GM04504 (cell line): ENCODE data around the gene GRIN1.

Experiments
- DNase-seq: peaks from one replicate; pipeline ENCODE4 v3.0.0-alpha.2; 2012; ENCODE audit warnings: low read depth

The GRIN1 gene

DNA sequence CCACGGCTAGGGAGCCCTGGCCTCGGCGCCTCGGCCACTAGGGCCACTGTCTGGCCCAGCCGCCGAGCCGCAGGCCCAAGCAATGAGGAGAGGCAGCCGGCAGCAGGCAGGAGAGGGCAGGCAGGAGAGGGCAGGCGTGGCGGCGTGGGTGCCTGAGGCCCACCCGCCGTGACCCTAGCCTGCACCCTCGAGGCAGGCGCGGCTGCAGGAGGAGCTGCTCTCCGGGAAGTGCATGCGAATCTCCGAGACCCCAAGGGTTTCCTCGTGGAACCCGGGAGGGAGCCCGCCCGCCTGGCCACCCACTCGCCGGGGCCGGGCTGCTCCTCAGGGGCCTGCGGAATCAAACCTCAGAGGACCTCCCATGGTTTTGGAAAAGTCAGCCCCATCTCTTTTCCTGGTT is 9.3 kb downstream of the GRIN1 start:
- no peak for DNase-seq

DNA sequence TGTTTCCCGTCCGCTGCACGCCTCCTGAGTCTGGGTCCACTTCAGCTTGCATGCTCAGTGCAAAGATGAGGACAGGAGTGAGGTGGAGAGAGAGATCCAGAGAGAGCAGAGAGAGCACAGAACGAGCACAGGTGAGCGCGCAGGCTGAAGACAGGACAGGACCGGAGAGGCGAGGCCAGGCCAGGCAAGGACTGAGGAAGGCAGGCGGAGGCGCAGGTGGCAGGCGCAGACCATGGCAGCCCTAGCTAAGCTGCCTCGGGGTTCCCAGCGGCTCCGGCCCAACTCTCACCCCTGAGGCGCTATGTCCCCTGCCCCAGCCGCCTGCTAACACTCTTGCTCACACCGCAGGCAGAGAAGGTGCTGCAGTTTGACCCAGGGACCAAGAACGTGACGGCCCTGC is 9.7 kb downstream of the GRIN1 start:
- no peak for DNase-seq

DNA sequence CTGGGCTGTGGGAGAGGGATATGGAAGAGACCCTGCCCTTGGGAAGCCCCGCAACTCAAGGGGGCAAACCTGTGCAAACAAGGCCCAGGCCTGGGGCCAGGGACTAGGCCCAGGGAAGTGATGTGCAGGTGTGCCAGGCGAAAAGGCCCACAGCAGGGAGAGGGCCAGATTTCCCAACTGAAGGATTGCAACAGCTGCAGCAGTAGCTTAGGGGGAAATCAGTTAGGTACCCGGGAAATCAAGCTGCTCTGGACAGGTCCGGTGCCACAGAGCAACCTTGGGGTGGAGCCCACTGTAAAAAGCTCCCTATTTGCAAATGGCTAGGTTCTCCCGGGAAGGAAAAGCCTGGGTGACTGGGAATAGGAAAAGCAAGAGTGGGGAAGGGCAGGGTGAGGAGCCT is 10.4 kb downstream of the GRIN1 start:
- no peak for DNase-seq

DNA sequence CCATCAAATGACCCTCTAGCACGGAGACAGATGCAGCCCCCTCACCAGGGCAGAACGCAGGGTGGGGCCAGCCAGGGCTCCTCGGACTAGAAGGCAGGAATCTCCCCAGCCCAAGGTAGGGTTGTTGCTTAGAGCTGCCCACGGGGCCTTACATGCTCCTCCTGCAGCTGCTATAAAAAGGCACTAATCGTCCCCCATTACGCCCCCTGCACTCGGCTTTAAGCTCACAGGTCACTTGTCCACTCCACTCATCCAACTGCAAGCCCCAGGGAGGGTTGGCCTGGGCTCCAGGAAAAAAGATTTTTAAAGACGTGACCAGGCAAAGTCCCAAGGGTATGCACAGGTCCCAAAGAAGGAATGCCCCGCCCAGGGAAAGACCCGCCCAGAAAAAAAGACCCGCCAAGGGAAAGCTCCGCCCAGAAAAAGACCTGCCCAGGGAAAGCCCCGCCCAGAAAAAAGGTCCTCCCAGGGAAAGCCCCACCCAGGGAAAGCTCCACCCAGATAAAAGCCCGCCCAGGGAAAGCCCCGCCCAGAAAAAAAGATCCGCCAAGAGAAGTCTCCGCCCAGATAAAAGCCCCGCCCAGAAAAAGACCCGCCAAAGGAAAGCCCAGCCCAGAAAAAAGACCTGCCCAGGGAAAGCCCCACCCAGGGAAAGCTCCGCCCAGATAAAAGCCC is 11.1 kb downstream of the GRIN1 start:
- no peak for DNase-seq

DNA sequence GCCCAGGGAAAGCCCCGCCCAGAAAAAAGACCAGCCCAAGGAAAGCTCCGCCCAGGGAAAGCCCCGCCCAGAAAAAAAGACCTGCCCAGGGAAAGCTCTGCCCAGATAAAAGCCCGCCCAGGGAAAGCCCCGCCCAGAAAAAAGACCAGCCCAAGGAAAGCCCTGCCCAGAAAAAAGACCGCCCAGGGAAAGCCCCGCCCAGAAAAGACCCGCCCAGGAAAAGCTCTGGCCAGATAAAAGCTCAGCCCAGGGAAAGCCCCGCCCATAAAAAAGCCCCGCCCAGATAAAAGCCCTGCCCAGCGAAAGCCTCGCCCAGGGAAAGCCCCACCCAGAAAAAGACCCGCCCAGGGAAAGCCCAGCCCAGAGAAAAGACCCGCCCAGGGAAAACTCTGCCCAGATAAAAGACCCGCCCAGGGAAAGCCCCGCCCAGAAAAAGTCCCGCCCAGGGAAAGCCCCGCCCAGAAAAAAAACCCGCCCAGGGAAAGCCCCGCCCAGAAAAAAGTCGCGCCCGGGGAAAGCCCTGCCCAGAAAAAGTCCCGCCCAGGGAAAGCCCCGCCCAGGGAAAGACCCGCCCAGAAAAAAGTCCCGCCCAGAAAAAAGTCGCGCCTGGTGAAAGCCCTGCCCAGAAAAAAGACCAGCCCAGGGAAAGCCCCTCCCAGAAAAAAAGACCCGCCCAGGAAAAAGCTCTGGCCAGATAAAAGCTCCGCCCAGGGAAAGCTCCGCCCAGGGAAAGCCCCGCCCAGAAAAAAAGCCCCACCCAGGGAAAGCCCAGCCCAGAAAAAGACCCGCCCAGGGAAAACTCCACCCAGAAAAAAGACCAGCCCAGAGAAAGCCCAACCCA is 11.9 kb downstream of the GRIN1 start:
- DNase-seq: no peak

DNA sequence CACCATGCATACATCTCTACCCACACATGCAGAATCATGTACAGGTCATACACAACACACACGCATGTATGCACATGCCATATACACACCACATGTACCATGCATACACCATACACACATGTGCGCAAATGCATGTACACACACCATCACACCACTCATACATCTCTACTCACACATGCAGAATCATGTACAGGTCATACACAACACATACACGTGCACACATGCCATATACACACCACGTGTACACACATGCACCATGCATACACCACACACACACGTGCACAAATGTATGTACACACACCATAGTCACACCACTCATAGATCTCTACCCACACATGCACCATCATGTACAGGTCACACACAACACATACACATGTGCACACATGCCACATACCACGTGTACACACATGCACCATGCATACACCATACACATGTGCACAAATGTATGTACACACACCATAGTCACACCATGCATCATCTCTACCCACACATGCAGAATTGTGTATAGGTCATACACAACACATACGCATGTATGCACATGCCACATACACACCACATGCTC is 14.0 kb downstream of the GRIN1 start:
- no peak for DNase-seq

GRCh38 chr9:137156567-137157375 is 17.8 kb downstream of the GRIN1 start:
- DNase-seq: no peak

DNA sequence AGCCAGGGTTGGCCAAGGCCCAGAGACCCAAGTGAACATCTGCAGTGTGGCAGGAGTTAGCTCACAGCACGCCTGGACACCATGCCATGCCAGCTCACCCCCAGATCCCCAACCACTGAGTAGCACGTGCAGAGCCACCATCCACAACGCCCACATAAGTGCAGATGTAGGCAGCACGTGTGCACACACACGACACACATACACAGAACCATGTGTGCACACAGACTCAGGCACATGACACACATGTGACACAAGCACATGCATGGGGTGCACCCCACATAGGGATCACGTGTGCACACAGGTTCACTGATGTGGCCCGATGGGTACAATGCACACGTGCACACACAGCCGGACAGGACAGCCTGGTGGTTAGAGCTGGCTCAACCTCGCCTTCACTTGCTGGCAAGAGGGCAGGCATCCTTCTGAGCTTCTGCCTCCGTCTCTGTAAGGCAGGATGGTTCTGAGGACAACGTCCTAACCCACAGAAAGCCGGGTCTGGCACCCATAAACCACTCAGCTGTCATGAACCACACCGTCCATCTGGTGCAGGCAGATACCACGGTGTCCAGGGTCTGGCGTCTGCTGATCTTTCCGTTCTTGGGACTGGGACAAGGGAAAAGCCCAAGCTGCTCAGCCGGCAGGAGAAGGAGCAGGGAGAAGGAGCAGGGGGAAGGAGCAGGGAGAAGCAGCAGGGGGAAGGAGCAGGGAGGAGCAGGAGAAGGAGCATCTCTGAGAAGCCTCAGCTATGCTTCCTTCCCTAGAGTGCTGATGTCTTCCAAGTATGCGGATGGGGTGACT is 18.9 kb downstream of the GRIN1 start:
- DNase-seq: no peak

DNA sequence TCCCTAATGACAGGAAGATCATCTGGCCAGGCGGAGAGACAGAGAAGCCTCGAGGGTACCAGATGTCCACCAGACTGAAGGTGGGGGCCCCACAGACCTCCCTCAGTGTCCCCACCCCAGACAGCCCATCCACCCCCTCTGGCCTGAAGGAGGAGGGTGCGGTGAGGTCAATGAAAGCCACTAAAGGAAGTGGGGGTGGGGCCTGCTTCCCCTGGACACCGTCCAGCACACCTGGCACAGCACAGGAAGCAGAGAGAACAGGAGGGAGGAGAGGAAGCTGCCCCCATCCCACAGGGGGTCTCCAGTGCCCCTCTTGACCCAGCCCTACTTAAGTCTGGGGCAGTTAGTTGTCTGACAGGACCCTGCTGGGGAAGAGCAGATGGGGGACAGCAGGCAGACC is 19.7 kb downstream of the GRIN1 start:
- DNase-seq: no peak

DNA sequence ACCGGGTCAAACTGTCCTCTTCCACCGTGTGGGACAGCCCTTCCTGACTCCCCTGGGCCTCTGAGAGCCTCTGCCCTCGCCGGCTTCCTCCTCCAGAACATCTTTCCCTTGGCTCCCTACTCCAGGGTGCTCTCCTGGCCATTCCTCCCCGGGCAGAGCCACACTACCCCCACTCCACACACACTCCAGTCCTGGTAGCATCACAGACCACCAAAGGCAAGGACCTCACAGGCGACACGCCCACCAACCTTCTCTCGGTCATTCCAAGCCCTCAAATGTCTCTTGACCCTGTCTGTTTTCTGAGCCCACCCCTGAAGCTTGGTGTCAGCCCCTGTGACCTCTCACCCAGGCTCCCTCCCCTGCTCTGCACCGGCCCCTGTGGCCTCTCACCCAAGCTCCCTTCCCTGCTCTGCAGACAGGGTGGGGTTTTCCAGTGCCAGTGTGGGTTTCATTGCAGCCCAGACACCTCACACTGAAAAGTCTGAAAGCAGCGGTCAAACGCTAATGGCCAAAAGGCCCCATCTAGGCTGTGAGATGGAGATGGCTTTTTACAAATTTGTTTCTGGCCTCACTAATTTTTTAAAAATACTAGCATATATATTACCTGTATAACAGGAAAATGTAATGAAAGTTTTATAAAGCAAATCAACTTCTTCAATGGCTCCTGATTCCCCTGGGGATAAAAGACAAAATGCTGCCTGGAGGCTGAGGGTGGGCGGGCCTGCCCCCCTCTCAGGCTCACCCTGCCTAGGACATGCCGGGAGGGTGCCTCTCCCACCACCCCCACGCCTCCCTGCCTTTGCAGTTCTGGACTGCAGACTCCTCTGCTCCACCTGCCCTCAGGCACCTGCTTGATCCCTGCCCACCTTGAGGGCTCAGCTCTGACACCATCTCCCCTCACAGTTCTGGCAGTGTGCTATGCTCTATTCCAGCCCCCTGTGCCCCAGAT is 20.4 kb downstream of the GRIN1 start:
- DNase-seq: no peak

DNA sequence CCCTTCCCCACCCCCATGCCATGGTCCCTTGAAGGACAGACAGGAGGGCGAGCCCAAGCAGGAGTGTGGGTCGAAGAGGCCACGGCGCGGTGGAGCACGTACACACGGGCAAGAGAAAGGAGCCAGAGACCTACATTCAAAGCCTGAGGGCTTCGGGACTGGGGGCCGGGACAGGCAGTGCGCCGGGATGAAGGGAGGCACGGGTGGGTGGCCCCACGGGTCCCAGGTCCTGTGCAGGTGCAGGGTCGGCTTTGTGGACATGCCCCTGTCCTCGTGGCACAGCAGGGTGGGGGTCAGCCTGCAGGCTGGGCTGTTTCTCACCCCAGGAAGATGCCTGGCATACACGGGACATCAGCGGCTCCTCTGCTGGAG is 21.1 kb downstream of the GRIN1 start:
- no peak for DNase-seq

GRCh38 chr9:137160716-137161557 is 22.0 kb downstream of the GRIN1 start:
- DNase-seq: no peak

DNA sequence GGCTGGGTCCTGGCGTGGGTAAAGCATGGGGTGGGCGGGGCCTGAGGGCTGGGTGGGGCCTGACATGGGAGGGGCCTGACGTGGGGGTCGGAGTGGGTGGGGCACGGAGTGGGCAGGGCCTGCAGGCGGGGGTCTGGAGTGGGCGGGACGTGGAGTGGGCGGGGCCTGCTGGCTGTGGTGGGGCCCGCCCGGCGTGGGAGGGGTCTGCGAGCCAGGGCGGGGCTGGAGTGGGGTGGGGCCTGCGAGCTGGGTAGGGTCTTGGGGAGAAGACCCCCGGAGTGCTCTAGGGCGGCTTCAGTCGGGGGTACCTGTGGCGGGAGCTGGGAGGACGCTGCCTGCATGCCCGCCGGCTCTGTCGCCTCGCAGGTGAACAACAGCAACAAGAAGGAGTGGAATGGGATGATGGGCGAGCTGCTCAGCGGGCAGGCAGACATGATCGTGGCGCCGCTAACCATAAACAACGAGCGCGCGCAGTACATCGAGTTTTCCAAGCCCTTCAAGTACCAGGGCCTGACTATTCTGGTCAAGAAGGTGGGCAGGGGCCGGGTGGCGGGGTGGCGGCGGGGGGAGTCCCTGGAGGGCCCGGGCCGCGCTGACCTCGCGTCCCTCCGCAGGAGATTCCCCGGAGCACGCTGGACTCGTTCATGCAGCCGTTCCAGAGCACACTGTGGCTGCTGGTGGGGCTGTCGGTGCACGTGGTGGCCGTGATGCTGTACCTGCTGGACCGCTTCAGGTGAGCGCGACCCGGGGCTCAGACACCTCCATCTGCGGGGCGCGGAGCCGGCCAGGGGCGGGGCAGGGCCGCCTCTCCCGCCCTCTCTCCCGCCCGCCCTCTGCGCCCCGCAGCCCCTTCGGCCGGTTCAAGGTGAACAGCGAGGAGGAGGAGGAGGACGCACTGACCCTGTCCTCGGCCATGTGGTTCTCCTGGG is 22.9 kb downstream of the GRIN1 start:
- DNase-seq: no peak

- DNase-seq: no peak
Observed at GRCh38 chr9:137162505-137163364, 23.8 kb downstream of the GRIN1 start.

GRCh38 chr9:137163365-137163715 is 24.4 kb downstream of the GRIN1 start:
- no peak for DNase-seq

DNA sequence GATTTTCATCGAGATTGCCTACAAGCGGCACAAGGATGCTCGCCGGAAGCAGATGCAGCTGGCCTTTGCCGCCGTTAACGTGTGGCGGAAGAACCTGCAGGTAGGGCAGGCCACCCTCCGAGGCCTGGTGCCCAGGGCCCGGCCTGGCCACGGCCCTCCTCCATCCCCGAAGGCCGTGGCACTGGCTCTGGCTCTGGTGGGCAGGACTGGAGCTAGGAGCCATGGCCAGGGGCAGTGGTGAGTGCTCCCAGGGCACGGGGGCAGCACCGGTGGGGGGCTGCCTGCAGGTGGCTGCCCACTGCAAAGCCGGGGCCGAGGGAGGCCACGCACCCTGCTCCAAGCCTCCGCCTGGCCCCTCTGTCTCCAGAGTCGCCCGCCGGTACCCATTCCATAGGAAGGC is 24.9 kb downstream of the GRIN1 start:
- DNase-seq: no peak

DNA sequence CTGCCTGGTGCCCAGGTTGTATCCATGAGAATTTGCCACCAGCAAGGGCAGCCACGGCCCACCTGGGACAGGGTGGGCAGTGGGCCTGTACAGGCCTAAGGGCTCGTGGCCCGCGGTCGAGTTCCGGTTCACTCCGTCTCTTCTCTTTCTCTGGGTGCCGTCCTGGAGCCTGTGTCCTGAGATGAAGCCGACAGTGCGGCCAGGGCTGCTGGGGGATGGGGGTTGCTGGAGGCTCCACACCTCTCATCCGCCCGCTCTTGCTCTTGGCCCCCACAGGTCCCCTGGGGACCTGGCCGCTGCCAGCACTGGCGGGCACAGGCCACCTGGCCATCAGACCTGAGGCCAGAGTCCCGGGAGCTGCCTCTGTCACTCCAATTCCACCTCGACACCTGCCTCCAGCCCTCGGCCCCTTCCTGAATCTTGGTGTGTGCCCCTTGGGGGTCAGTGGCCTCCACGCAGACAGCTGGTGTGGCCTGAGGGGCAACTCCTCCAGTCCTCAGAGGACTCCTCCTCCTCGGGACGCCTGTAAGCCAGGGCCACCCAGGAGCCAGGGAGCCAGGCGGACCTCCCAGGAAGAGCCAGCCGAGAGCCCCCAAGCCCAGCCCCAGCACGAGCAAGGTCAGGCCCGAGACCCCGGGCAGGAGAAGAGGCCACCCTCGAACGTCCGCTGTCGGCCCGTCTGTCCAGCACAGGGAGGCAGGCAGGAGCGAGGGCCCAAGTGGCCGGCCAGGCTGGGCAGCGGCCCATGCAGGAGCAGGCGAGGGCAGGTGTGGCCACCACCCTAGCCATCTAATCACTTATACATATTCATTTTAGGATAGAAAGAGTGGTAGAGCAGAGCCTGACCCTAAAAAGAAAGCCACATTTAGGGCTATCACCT is 25.7 kb downstream of the GRIN1 start:
- DNase-seq: no peak
